ENCODE data around the gene RNF151. TPM values are rescaled to one million over a fixed set of nuclear protein-coding genes. Genes with fewer than 3 reads are reported as not detected.
A peak's percentile ranks its signal among the peaks of the same experiment; 100 is the strongest.
"Not testable (repeated sequence)": the region's sequence is repeated elsewhere in the genome, so short reads cannot be mapped to it uniquely, and the experiment has no call there.

RNF151 gene
- not detected in 2 replicates for total RNA-seq

GRCh38 chr16:1966460-1966859 is at the start of gene RNF151:
Gene RNF151, plus strand, starts transcription at chr16:1966856. Its CDS starts 26 bp downstream, at chr16:1966882.
- no peak for DNase-seq (ENCODE audit: low read depth in 2 of 2)

GRCh38 chr16:1917056-1917664 is 49.5 kb upstream of the RNF151 start:
- DNase-seq (ENCODE audit: low read depth in 2 of 2) = no peak

- DNase-seq (ENCODE audit: low read depth in 2 of 2) = no peak
Measured at GRCh38 chr16:1917665-1918350, 48.8 kb upstream of the RNF151 start.

- DNase-seq (ENCODE audit: low read depth in 2 of 2) = no peak
Measured at GRCh38 chr16:1918351-1919326, 48.0 kb upstream of the RNF151 start, which contains the start of gene HS3ST6. Gene HS3ST6, minus strand, starts transcription at chr16:1918415. Its CDS starts 92 bp downstream, at chr16:1918323.

GRCh38 chr16:1919327-1919998 is 47.2 kb upstream of the RNF151 start:
- no peak for DNase-seq (ENCODE audit: low read depth in 2 of 2)

GRCh38 chr16:1920122-1920521 is 46.5 kb upstream of the RNF151 start:
- DNase-seq (ENCODE audit: low read depth in 2 of 2) = not testable (repeated sequence)

- peak in 1 of 2 donors; percentile 22 for DNase-seq (ENCODE audit: low read depth in 2 of 2)
Measured at GRCh38 chr16:1920727-1921171, 45.9 kb upstream of the RNF151 start.

GRCh38 chr16:1922357-1922756 is 44.3 kb upstream of the RNF151 start:
- no peak for DNase-seq (ENCODE audit: low read depth in 2 of 2)

GRCh38 chr16:1923299-1924034 is 43.2 kb upstream of the RNF151 start:
- peak in 1 of 2 donors; percentile 29 for DNase-seq (ENCODE audit: low read depth in 2 of 2)

GRCh38 chr16:1924095-1924494 is 42.6 kb upstream of the RNF151 start:
- no peak for DNase-seq (ENCODE audit: low read depth in 2 of 2)

GRCh38 chr16:1926271-1926670 is 40.4 kb upstream of the RNF151 start:
- no peak for DNase-seq (ENCODE audit: low read depth in 2 of 2)

- DNase-seq (ENCODE audit: low read depth in 2 of 2) = peak in 1 of 2 donors; percentile 24
Measured at GRCh38 chr16:1929105-1929504, 37.6 kb upstream of the RNF151 start.

- peak; percentile 48 to 83 for DNase-seq (ENCODE audit: low read depth in 2 of 2)
Measured at GRCh38 chr16:1929578-1930337, 36.9 kb upstream of the RNF151 start.

- no peak for DNase-seq (ENCODE audit: low read depth in 2 of 2)
Measured at GRCh38 chr16:1930338-1930720, 36.3 kb upstream of the RNF151 start.

- DNase-seq (ENCODE audit: low read depth in 2 of 2) = no peak
Measured at GRCh38 chr16:1932050-1933028, 34.3 kb upstream of the RNF151 start.

GRCh38 chr16:1933097-1933661 is 33.5 kb upstream of the RNF151 start:
- DNase-seq (ENCODE audit: low read depth in 2 of 2) = no peak

- no peak for DNase-seq (ENCODE audit: low read depth in 2 of 2)
Measured at GRCh38 chr16:1936945-1937479, 29.6 kb upstream of the RNF151 start.

- DNase-seq (ENCODE audit: low read depth in 2 of 2) = no peak
Measured at GRCh38 chr16:1938316-1938715, 28.3 kb upstream of the RNF151 start.
